ENCODE results near the gene BORCS5. TPM values are rescaled to one million over a fixed set of nuclear protein-coding genes. Genes with fewer than 3 reads are reported as not detected.

Gene BORCS5
- total RNA-seq, 1 donor from 2014 or later = 12.7 TPM

DNA sequence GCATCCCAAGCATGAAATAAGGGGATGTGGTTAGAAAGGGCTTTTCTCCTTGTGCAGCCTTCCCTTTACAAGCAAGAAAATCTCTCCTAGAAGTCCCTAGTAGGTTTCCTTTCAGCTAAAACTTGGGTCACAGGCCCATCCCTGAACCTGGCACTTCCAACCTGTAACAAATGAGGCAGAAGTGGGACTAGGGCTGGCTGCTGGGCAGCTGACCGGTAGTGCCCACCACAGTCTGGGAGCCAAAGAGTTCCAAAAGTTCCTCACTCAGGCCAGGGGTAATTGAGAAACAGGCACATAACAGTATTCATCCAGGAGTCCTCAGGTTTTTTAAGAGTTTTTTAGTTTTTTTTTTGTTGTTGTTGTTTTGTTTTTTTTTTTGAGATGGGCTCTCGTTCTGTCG, 30.6 kb upstream of the BORCS5 start:
- no peak for DNase-seq (ENCODE audit: low read depth)
- no peak for TF ChIP-seq CTCF (IDR thresholded peaks at IDR 0.05; ENCODE audit: insufficient read depth, low read length, poor library complexity, severe bottlenecking)
- H3K27me3 ChIP-seq (ENCODE audit: control insufficient read depth, insufficient read depth, low read length) = no peaks in the 10 kb centered on the region

DNA sequence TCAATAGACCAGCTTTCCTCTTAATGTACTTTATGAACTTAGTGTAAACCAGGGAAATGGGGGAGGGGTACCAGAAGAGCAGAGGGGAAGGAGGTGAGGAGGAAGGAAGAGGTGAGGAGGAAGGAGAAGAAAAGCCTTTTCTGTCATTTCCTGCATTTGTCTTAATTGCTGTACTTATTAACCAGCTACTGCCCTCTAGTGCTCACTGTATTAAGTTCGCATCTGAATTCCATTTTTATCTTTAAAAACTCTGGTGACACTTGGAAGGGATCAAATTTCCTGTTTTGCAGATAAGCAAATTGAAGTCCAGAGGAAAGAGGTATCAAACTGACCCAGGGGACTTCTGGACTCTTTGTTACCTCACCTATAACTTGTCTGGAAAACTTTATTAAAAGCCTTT, 29.1 kb upstream of the BORCS5 start:
- peak; percentile 63 for TF ChIP-seq CTCF (IDR thresholded peaks at IDR 0.05; ENCODE audit: insufficient read depth, low read length, poor library complexity, severe bottlenecking)
- Histone ChIP-seq H3K4me3 (ENCODE audit: low read depth, low read length) (no peak overlapping the region), H3K36me3 (ENCODE audit: control insufficient read depth, insufficient read depth, low read length) (peaks cover 2% of the 10 kb centered on the region), H3K27me3 (ENCODE audit: control insufficient read depth, insufficient read depth, low read length) (no peaks in the 10 kb centered on the region)
- DNase-seq (ENCODE audit: low read depth) = no peak

More for the DNA sequence above, 30.6 kb upstream of the BORCS5 start:
- Histone ChIP-seq H3K4me3 (ENCODE audit: low read depth, low read length) (no peak overlapping the region), H3K36me3 (ENCODE audit: control insufficient read depth, insufficient read depth, low read length) (peaks cover 2% of the 10 kb centered on the region)

DNA sequence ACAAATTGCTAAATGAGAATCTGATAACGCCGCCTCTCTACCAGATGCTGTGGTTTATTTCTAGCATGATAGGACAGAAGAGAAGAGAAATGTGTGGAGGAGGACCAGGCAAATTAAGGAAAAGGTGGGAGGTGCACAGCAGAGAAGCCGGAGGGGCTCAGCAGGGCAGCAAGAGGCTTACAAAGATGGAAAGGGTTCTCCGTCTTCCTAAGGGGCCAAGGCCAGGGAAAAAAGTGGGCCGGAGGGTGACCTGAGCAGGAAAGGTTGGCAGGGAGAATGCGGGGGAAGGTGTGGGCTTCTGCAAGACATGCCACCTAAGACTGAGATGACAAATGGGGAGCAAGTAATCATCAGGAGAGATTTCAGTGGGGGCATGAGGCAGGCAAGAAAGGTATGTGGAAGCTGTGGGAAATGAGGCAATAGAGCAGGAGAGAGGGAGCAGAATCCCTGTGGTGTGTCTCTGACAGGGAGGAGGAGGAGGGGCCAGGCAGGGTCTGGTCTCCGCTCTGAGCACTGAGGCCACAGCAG, 25.6 kb upstream of the BORCS5 start:
- no peak for TF ChIP-seq CTCF (IDR thresholded peaks at IDR 0.05; ENCODE audit: insufficient read depth, low read length, poor library complexity, severe bottlenecking)
- no peak overlapping the region for H3K4me3 ChIP-seq (ENCODE audit: low read depth, low read length)
- H3K36me3 ChIP-seq (ENCODE audit: control insufficient read depth, insufficient read depth, low read length) = peaks cover 2% of the 10 kb centered on the region
- DNase-seq (ENCODE audit: low read depth) = no peak
- H3K27me3 ChIP-seq (ENCODE audit: control insufficient read depth, insufficient read depth, low read length) = no peaks in the 10 kb centered on the region

DNA sequence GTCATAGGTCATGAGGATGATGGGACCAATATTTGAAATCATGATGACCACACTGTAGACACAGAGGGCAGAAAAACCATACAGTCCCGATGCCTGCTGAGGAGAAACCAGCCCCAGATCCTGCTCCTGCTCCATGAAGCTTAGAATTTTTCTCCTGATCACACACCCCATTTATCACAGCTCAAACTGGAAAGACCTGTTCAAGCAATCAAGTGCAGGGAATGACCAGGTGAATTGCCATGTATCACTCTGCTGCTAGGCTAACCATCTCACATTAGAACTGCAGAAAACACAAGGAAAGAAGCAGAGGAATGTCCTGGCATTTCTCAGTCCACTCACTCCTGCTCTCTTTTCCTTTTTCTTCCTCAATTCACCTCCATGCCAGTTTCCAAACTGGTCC, 25.0 kb upstream of the BORCS5 start:
- H3K27me3 ChIP-seq (ENCODE audit: control insufficient read depth, insufficient read depth, low read length) = no peaks in the 10 kb centered on the region
- H3K36me3 ChIP-seq (ENCODE audit: control insufficient read depth, insufficient read depth, low read length) = peaks cover 2% of the 10 kb centered on the region
- no peak for TF ChIP-seq CTCF (IDR thresholded peaks at IDR 0.05; ENCODE audit: insufficient read depth, low read length, poor library complexity, severe bottlenecking)
- no peak overlapping the region for H3K4me3 ChIP-seq (ENCODE audit: low read depth, low read length)
- DNase-seq (ENCODE audit: low read depth) = no peak

DNA sequence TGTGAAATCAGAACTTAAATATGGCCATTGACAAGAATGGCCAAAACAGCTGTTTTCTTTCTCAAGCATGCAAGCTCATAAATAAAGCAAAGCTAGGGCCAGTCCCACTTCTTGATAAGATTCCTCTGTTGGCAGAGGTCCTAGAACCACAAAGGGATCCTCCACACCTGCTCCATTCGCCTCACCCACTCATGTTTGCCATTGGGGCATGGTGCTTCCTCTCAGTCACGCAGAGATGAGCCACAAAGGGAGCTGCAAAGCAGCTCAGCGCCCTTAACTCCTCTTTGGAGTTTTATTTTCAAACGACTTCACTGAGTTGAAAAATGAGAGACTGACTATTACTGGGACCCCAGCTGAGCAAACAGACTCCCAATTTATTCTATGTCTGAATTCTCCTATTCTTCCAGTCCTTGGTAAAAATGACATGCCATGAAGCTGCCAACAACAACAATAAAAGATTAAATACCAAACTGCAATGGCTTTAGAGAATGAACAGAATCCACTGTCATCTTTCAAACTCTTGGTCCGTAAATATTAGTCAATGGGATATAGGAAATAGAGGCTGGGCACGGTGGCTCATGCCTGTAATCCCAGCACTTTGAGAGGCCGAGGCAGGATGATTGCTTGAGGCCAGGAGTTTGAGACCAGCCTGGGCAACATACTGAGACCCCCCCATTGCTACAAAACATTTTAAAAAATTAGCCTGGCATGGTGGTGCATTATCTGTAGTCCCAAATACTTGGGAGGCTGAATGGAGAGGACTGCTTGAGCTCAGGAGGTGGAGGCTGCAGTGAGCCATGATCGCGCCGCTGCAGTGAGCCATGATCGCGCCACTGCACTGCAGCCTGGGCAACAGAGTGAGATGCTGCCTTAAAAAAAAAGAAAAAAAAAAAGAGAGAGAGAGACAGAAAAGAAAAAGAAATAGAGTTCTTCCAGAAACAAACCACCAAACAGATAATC, 23.2 kb upstream of the BORCS5 start:
- DNase-seq (ENCODE audit: low read depth) = no peak
- H3K4me3 ChIP-seq (ENCODE audit: low read depth, low read length) = no peak overlapping the region
- TF ChIP-seq CTCF (IDR thresholded peaks at IDR 0.05; ENCODE audit: insufficient read depth, low read length, poor library complexity, severe bottlenecking) = no peak
- peaks cover 2% of the 10 kb centered on the region for H3K36me3 ChIP-seq (ENCODE audit: control insufficient read depth, insufficient read depth, low read length)
- no peaks in the 10 kb centered on the region for H3K27me3 ChIP-seq (ENCODE audit: control insufficient read depth, insufficient read depth, low read length)
